SU-DHL-6 (cell line): ENCODE results near the gene KCNJ9.

Experiments
- H2AFZ ChIP-seq: fragments of 200-600 bp; sonication (generic); 2 replicates; pipeline ENCODE4 v1.6.1; 2014; ENCODE audit warnings: low read depth, mild to moderate bottlenecking, moderate library complexity, mixed read lengths, antibody characterized with exemption, low read length; ENCODE audit not compliant: severe bottlenecking
- H3F3A ChIP-seq: fragments of 200-600 bp; shearing (Covaris generic); 2 replicates; pipeline ENCODE4 v1.6.0; 2016; ENCODE audit warnings: antibody characterized with exemption, mild to moderate bottlenecking; ENCODE audit not compliant: insufficient read depth
- H3K27ac ChIP-seq: fragments of 200-600 bp; sonication (generic); 2 replicates; pipeline ENCODE4 v1.5.1; 2016; ENCODE audit warnings: low read depth, mild to moderate bottlenecking, low read length, moderate library complexity, mixed read lengths
- H3K27me3 ChIP-seq: fragments of 200-600 bp; sonication (generic), shearing (Covaris generic); 2 replicates; pipeline ENCODE4 v1.6.0; 2014; ENCODE audit warnings: mild to moderate bottlenecking, low read length
- H3K36me3 ChIP-seq: fragments of 200-600 bp; sonication (generic); 2 replicates; pipeline ENCODE4 v1.6.1; 2014; ENCODE audit warnings: mild to moderate bottlenecking, low read length, mixed read lengths
- H3K4me2 ChIP-seq: fragments of 300-600, 200-600 bp; shearing (Covaris generic), sonication (generic); 2 replicates; pipeline ENCODE4 v1.6.0; 2014; ENCODE audit warnings: low read length, low read depth, mild to moderate bottlenecking; ENCODE audit not compliant: poor library complexity, severe bottlenecking
- H3K4me3 ChIP-seq: fragments of 200-600 bp; sonication (generic); 2 replicates; pipeline ENCODE4 v1.5.1; 2014; ENCODE audit warnings: antibody characterized with exemption, low read length, mild to moderate bottlenecking, mixed read lengths; ENCODE audit not compliant: insufficient read depth, poor library complexity, severe bottlenecking
- H3K79me2 ChIP-seq: fragments of 200-600 bp; sonication (generic); 2 replicates; pipeline ENCODE4 v1.6.1; 2014; ENCODE audit warnings: mild to moderate bottlenecking, low read length, moderate library complexity; ENCODE audit not compliant: insufficient read depth
- H3K9ac ChIP-seq: fragments of 200-600 bp; sonication (generic); 2 replicates; pipeline ENCODE4 v1.7.0; 2014; ENCODE audit warnings: mild to moderate bottlenecking, low read length
- H3K9me2 ChIP-seq: fragments of 200-600 bp; sonication (generic); replicated peaks from 2 replicates; pipeline ENCODE4 v1.6.1; 2014; ENCODE audit warnings: low read length; ENCODE audit not compliant: insufficient read depth
- H3K9me3 ChIP-seq: fragments of 200-600 bp; sonication (generic); 2 replicates; pipeline ENCODE4 v1.6.1; 2014; ENCODE audit warnings: low read length, mixed read lengths; ENCODE audit not compliant: insufficient read depth
- H4K20me1 ChIP-seq: fragments of 200-600 bp; sonication (generic); 2 replicates; pipeline ENCODE4 v1.6.1; 2014; ENCODE audit warnings: low read depth, mild to moderate bottlenecking, antibody characterized with exemption, low read length, moderate library complexity, mixed read lengths
- CTCF ChIP-seq: fragments of 200-600 bp; sonication (generic); IDR thresholded peaks from one replicate; pipeline ENCODE4 v1.5.1; 2017; ENCODE audit warnings: antibody characterized with exemption, mild to moderate bottlenecking, low read length, moderate library complexity; ENCODE audit not compliant: insufficient read depth, poor library complexity, severe bottlenecking
- EZH2phosphoT487 ChIP-seq: fragments of 200-600 bp; sonication (generic), shearing (Covaris generic); conservative IDR thresholded peaks from 2 replicates; pipeline ENCODE4 v1.6.1; 2018; ENCODE audit warnings: mild to moderate bottlenecking, antibody characterized with exemption, low read length, moderate library complexity, mixed read lengths

The KCNJ9 gene

DNA sequence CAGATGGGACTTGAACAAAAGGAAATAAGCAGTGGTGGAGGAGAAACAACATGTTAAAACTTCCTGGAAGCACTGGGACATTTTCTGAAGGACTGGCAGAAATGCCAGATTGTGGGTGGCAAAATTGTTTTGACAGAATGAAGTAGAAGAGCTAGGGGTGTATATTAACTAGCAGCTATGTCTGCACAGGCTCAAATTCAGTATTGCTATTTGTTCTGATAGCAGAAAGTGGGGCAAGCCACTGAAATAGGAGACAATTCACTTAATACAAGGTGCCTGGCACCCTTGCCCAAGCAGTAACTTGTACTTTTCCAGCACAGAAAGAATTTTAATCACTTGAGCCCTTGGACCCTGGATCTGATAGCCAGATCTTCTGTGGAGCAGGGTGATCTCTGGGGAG lies 37.8 kb upstream of the KCNJ9 start:
- TF ChIP-seq CTCF (no peak), EZH2phosphoT487 (no peak)
- no peaks in the 10 kb centered on the region for H3K9me3 ChIP-seq
- no peaks in the 10 kb centered on the region for H3K9me2 ChIP-seq
- no peaks in the 10 kb centered on the region for H3K27me3 ChIP-seq
- no peak overlapping the region for H3K27ac ChIP-seq
- H3K9ac ChIP-seq: no peak overlapping the region
- no peak overlapping the region for H2AFZ ChIP-seq
- H3K79me2 ChIP-seq: no peaks in the 10 kb centered on the region
- no peaks in the 10 kb centered on the region for H3F3A ChIP-seq
- no peak overlapping the region for H3K4me3 ChIP-seq
- H4K20me1 ChIP-seq: no peaks in the 10 kb centered on the region
- no peak overlapping the region for H3K4me2 ChIP-seq
- no peaks in the 10 kb centered on the region for H3K36me3 ChIP-seq

DNA sequence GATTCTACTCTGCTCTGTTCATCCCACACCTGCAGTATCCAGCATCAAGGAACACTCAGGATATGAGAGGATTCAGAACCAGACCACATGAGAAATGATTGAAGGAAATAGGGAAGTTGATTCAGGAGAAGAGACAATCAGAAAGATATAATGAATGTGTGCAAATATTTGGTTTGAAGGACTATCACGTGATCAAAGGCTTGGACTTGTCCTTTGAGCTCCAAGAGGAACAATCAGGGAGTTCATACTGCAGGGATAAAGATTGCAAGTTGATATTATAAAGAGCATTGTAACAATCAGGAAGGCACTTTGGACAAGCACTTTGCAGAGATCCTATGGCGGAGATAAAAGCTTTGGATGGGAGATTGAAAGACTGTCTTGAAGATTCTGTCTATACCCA lies 35.7 kb upstream of the KCNJ9 start:
- H3K79me2 ChIP-seq: no peaks in the 10 kb centered on the region
- H3K27me3 ChIP-seq: no peaks in the 10 kb centered on the region
- no peak overlapping the region for H3K4me3 ChIP-seq
- H3K36me3 ChIP-seq: no peaks in the 10 kb centered on the region
- H3K9me3 ChIP-seq: no peaks in the 10 kb centered on the region
- no peaks in the 10 kb centered on the region for H3F3A ChIP-seq
- H3K4me2 ChIP-seq: no peak overlapping the region
- H3K9ac ChIP-seq: no peak overlapping the region
- no peaks in the 10 kb centered on the region for H3K9me2 ChIP-seq
- H2AFZ ChIP-seq: no peak overlapping the region
- H4K20me1 ChIP-seq: no peaks in the 10 kb centered on the region
- no peak overlapping the region for H3K27ac ChIP-seq
- TF ChIP-seq CTCF: no peak
- TF ChIP-seq EZH2phosphoT487: no peak

GRCh38 chr1:160046494-160047110 lies 34.7 kb upstream of the KCNJ9 start:
- Histone ChIP-seq H3K79me2 (no peaks in the 10 kb centered on the region), H3K4me2 (peak overlapping the region; percentile 45), H3K4me3 (no peak overlapping the region), H3K9ac (no peak overlapping the region), H3K27me3 (no peaks in the 10 kb centered on the region), H3K27ac (no peak overlapping the region), H3K36me3 (no peaks in the 10 kb centered on the region), H3F3A (no peaks in the 10 kb centered on the region), H2AFZ (peak overlapping the region; percentile 70), H3K9me3 (no peaks in the 10 kb centered on the region), H3K9me2 (no peaks in the 10 kb centered on the region), H4K20me1 (no peaks in the 10 kb centered on the region)
- TF ChIP-seq EZH2phosphoT487 (no peak), CTCF (peak; percentile 70)
